HEK293T (cell line): Measurements from ENCODE around the gene ERC1.

Source experiments
- ARNT ChIP-seq: fragments of 450-650 bp; IDR thresholded peaks from 2 replicates; pipeline ENCODE4 v1.6.1; 2017; ENCODE audit warnings: mild to moderate bottlenecking
- BHLHE40 ChIP-seq: fragments of 450-650 bp; IDR thresholded peaks from 2 replicates; pipeline ENCODE4 v1.6.1; 2016; ENCODE audit warnings: mild to moderate bottlenecking, moderate library complexity, borderline replicate concordance
- CTBP1 ChIP-seq: fragments of 450-650 bp; IDR thresholded peaks from 2 replicates; pipeline ENCODE4 v1.6.1; 2016; ENCODE audit warnings: borderline replicate concordance
- FOXA1 ChIP-seq: fragments of 450-650 bp; IDR thresholded peaks from 2 replicates; pipeline ENCODE4 v1.6.1; 2016; ENCODE audit warnings: mild to moderate bottlenecking
- FOXM1 ChIP-seq: fragments of 450-650 bp; IDR thresholded peaks from 2 replicates; pipeline ENCODE4 v1.6.1; 2017; ENCODE audit warnings: mild to moderate bottlenecking, borderline replicate concordance
- L3MBTL2 ChIP-seq: fragments of 450-650 bp; conservative IDR thresholded peaks from 2 replicates; pipeline ENCODE4 v1.6.1; 2016; ENCODE audit warnings: mild to moderate bottlenecking
- LEF1 ChIP-seq: fragments of 450-650 bp; IDR thresholded peaks from 2 replicates; pipeline ENCODE4 v1.6.1; 2017; ENCODE audit warnings: mild to moderate bottlenecking, borderline replicate concordance
- SP1 ChIP-seq: fragments of 450-650 bp; IDR thresholded peaks from 2 replicates; pipeline ENCODE4 v1.6.1; 2017
- SUZ12 ChIP-seq: fragments of 450-650 bp; IDR thresholded peaks from 2 replicates; pipeline ENCODE4 v1.6.1; 2016; ENCODE audit warnings: mild to moderate bottlenecking
- ZNF384 ChIP-seq: fragments of 450-650 bp; IDR thresholded peaks from 2 replicates; pipeline ENCODE4 v1.6.1; 2016

DNA sequence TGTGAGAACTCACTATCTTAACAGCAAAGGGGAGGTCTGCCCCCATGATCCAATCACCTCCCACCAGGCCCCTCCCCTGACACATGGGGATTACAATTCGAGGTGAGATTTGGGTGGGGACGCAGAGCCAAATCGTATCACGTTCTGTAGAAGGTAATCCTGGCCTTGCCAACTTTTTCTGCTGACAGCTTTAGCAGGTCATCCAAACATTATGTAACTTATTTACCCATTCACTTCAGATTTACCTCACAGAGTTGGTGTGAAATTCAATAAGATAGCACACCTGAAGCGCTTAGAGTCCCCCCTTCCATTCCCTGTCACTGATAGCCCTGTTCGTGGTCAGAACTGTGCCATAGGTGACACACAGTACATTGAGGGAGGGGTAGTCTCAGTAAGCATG is 384.3 kb downstream of the ERC1 start:
- TF ChIP-seq CTBP1 (no peak), ZNF384 (no peak), SP1 (no peak), ARNT (no peak), SUZ12 (no peak), BHLHE40 (no peak), FOXA1 (no peak), LEF1 (no peak), FOXM1 (no peak), L3MBTL2 (no peak)
